ENCODE data around the gene RAD51B.

GRCh38 chr14:68649476-68650189 is 830.1 kb downstream of the RAD51B start:
- no peak for TF ChIP-seq CTCF (conservative IDR thresholded peaks at IDR 0.05; ENCODE audit: low read depth, low read length)
- no peak for TF ChIP-seq EZH2 (IDR thresholded peaks at IDR 0.05; ENCODE audit: low read length, unreplicated experiment)
- TF ChIP-seq EZH2phosphoT487 (IDR thresholded peaks at IDR 0.05; ENCODE audit: borderline replicate concordance, low read length): no peak

Data from PC-3 (cell line).